Raji (cell line): Measurements from ENCODE around the gene BTG1.

Source experiments
- POLR2A ChIP-seq: IDR thresholded peaks from 2 replicates; pipeline ENCODE4 v1.6.1; 2011; ENCODE audit warnings: low read depth, low read length, control low read depth; ENCODE audit not compliant: insufficient read depth

BTG1 gene

GRCh38 chr12:92102606-92103005 is 43.0 kb downstream of the BTG1 start:
- TF ChIP-seq POLR2A: no peak

DNA sequence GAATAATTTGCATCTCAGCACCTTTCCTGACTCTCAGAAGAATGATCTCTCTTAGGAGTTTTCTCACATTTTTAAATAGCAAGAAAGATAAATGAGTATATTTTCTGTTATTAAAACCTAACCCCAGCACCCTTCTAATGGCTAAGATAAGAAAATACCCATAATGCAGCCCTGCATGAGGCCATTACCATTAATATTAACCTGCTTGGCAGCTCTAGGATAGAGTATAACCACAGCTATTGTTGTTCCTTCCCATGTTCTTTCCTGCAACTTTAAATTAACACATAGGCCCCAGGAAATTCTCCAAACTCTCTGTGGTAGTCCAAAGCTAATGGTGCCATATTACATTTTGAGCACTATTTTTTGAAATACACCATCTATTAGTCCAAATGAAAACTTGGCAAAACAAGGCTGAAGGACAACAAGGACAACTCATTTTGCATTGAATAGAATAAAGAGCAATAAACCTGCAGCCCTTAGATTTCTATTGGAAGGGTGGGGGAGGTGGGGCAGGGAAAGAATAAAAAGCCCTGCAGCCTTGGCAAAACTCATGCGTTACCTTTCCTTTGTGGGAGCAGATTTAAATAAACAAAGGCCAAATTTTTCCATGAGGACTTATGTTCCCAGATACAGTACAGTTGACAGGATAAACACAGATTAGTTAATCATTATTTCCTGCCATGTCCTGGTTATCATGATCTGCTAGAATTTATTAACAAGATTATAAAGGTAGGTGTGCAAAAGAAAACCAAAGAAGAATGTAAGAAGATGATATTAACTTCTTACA is 46.9 kb downstream of the BTG1 start:
- TF ChIP-seq POLR2A: no peak

DNA sequence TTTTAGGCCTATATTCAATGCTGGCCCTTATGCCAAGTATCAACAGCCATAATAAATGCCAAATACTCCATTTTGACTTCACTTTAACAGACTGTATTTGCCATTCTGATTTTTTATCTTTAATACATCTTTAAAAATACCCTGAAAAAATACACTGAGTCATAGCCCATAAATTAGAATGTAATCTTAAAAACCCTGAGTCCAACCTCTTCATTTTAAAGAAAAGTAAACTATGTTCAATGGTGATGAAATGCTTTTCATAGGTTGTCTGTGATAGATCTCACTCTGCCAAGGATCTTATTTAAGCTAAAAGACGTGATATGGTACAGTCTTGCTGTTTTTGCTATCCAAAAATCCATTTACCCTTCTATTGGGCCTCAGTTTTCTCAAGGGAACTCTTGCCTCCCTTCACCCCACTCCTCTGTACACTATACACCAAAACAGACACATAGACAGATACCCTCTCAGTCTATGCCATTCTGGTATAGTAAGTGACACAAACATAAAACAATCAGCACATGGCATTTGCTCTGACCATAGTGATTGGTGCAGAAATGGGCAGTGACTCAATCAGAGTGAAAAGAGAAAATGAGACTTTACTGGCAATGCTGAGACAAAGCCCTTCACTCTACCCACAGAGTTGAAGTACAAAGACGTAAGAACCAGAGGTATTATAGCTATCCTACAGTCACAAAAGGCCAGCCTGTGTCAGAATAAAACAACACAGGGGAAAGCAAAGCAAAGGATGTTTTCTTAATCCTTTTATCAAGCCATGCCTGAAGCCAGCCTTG is 49.1 kb downstream of the BTG1 start:
- TF ChIP-seq POLR2A: no peak

DNA sequence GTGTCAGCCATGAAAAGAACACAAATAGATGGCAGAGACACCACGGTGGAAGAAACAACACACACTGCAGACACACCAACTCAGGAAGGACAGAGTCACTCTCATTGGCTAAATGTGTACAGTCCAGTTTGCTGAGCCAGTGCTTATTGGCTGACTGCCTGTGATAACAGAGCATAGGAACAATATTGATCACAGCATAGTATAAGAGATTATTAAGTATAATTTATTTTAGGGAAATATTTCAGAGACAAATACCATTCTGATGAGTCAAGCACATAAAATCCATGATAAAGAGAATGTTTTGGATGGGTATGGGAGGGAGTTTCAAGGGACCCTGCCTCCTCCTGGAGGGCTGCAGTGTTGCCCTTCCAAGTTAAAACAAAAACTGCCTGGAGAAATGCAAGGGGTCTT is 50.9 kb downstream of the BTG1 start:
- no peak for TF ChIP-seq POLR2A
